Stimulated activated naive CD4-positive, alpha-beta T cell treated with Interleukin-2 at 50 U/mL for 16 hours (primary cell): Measurements from ENCODE around the gene RTF2.
A peak's percentile ranks its signal among the peaks of the same experiment; 100 is the strongest.

ENCODE experiments used
- DNase-seq: peaks from one replicate; lab custom pipeline; 2025; lab: John Stamatoyannopoulos, UW

RTF2 gene, protein sequence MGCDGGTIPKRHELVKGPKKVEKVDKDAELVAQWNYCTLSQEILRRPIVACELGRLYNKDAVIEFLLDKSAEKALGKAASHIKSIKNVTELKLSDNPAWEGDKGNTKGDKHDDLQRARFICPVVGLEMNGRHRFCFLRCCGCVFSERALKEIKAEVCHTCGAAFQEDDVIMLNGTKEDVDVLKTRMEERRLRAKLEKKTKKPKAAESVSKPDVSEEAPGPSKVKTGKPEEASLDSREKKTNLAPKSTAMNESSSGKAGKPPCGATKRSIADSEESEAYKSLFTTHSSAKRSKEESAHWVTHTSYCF

DNA sequence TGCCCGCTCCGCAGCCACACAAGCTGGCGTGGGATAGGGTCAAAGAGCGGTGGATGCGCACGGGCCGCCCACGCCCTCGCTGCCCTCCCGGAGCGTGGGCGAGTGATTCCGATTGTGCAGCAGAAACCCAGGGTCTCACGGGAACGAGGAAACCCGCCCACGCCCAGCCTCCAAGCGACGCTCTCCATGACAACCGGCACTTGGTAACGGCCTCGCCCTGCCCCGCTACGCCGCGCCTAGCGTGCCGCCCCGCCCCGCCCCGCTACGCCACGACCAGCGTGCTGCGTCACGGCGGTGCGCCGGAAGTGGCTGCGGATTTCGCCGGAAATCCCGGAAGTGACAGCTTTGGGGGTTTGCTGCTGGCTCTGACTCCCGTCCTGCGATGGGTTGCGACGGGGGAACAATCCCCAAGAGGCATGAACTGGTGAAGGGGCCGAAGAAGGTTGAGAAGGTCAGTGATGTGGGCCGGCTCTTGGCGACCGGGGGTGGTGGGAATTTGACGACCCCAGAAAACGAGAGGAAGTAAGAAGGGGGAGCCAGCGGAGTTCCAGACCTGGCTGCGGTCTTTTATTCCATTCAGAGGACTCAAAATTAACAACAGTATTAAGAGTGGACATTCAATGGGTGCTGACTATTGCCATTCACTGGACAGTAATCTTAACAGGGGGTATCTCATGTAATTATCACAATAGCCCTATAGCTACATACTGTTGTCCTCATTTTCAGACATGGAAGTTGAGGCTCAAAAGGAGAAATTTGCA lies at the start of gene RTF2:
TSS of gene RTF2 (plus strand) at position 312 of the 761 bp plus-strand sequence. CDS start at position 383, 71 bp downstream.
- peak; percentile 95 for DNase-seq

DNA sequence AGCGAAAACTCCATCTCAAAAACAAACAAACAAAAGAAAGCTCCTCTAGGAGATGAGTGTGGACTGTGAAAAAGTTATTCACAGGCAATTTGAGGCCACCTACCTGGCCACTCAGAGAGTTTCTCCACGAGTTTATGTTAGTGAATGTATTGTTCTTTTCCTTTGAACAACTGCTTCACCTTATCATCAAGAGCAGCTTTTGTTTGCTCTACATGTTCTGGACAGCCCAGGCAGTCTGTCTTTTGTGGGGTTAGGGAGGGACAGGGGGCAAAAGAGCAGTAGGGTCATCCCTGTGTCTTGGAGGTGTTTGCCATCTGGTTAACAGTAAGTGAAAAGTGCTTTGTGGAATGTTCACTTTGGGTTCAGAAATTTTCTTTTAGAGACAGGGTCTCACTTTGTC lies 48.4 kb upstream of the RTF2 start:
- no peak for DNase-seq

DNA sequence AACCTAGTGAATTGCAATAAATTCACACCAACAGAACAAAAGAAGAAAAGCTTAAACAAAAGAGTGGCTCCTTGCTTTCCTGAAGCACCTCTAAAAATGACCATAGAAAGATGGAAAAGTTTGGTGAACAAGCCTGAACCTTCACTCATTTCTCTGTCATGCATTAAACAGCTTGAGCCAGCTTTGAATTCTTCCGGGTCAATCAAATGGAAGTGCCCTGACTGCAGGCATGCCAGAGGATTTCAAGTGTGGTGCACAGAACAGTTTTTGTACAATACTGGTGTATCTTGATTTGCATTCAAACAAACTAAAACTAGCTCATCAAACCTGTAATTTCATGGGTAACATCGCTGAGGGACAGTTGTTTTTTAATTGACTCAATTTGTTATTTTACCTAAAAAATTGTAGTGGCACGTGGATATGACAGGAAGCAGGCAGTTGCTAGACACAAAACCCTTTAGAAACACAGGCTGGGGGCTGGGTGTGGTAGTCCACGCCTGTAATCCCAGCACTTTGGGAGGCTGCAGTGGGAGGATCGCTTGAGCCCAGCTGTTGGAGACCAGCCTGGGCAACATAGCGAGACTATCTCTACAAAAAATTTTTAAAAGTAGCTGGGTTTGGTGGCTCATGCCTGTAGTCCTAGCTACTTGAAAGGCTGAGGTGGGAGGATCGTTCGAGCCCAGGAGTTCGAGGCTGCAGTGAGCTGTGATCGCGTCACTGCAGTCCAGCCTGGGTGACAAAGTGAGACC lies 47.3 kb upstream of the RTF2 start:
- DNase-seq, result no peak

DNA sequence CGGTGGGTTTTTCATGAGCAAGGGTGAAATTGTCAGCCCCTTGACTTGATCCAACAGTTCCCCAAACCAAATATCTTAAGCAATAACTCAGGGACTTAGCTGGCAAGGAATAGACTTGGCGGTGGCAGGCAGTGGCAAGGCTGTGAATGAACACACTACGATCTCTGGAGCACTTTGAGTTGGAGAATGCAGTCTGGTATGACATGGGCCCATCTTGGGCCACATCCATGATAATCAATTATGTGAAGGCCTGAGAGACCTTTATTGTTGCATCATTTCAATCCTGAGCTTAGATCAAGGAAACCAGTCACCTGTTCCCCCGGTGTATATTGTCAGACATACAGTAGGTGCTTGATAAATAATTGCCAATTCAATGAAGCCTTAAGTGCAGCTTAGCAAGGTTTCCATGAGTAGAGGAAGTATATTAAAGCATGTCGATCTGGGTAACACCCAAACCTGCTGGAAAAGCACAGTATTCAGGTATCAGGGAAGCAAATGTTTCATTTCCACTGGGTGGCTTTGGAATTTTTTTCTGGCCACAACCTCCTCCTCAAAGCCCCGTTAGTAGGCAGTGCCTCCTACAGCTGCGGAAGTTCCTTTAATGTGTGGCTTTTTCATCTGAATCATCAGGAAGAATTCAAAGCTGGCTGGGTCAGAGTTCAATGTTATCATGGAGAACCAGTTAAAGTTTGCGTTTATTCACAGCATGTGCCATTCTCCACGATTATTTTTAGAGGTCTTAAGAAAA lies 46.2 kb upstream of the RTF2 start:
- DNase-seq, result no peak

DNA sequence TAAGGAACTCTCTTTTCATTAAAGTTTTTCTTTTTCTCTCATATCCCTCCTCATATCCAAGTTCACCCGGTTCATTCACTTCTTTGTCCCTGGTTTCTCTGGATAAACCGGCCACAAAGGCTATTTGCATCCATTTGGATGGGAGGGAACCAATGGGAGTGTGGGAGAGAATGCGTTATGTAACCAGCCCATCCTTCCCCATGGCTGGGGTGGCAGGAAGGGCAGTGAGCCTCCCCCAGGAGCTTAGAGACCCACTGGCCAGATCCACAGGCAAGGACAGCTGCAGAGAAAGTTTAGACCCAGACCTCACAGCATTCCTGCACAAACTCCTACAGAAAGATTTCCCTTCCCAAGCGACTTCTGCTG lies 45.6 kb upstream of the RTF2 start:
- no peak for DNase-seq

DNA sequence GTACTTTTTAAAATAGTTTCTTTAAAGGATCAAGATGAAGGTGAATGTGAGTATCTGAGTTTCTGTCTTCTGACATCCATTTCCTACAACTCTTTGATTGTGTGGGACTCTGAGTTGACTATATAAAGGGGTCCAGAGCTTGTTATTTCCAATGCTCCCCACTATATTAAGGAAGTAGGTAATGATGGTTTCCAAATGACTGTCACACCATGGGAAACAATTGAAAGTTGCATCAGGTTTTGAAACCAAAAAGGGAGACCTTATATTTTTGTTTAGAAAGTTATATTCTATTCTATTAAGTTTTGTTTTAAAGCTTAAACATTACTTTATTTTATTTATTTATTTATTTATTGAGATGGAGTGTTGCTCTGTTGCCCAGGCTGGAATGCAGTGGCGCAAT lies 45.2 kb upstream of the RTF2 start:
- no peak for DNase-seq

DNA sequence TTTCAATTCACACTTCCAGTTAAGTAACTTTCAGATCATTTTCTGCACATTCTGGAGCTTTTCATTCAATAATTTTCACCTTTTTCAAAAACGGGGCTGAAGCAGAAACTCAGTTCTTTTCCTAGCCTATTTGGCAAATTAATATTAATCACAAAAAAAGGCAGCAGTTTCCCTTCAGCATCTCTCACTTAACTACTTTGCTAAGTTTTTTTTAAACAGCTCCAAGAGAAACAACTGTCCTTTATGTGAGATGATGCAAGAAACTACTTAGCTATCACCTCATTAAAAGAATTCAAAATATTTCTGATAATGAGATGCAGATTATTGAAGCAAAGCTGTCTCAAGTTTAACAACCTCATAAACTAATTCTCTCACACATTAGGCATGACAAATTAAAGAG lies 44.5 kb upstream of the RTF2 start:
- no peak for DNase-seq

DNA sequence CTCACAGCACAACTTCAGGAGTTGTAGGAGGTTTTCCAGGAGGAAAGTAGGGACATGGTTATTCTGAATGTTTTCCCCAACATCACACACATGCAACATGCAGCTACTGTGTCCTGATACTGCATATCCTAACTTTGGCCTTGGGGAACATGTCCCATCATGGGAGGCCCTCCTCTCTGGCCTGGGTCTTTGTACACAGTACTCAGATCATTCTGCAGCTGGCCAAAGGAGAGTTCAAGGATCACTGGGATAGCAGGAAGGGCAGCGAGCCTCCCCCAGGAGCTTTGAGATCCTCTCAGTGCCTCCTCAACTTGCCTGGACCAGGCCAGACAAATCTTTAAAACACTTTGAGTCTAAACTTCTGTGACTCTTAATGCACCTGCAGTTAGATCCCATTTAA lies 43.5 kb upstream of the RTF2 start:
- DNase-seq, result no peak

DNA sequence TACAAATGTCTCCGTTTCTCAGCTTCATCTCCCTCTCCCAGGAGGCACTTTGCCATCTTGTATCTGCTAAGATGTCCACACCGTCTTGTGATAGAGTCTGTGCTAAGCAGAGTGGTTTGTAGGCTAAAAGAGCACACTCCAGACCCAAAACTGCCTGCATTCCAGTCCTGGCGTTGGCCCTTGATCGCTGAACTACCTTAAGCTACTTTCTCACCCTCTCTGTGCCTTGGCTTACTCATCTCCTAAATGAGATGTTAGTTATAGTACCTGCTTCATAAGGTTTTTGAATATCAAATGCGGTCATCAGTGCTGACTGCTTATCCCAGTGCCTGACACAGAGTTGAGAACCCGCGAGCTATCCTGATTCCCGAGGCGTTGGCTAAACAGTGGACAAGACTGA lies 42.4 kb upstream of the RTF2 start:
- DNase-seq, result no peak

DNA sequence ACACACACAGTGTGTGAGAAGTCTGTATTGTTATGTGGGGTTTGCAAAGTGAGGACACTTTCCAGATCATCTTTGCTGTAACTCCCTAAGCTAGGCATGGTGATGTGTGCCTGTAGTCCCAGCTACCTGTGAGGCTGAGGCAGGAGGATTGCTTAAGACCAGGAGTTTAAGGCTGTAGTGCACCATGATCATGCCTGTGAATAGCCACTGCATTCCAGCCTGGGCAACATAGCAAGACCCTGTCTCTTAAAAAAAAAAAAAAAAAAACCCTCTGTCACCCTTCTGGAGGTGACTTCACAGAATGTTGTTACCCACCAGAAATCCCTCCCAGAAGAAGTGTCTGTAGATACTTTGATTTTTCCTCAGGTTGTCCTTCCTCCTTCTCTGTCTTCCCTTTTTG lies 41.5 kb upstream of the RTF2 start:
- no peak for DNase-seq

DNA sequence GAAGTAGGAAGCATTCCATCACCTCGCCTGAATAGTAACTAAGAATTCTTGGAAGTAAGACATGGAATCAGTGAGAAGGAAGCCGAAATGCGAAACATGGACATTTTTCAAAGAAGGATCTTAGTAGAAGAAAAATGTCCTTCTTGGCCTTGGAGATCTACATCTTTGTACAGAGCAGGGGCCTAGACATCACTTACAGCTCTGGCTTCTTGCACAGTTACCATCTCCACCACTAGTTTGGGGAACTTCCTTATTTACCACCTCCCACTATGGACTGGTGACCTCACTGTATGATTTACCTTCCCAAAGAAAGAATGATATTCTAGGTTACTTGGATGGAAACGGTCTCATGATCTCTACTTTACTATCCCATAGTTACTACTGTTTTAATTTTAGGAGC lies 40.6 kb upstream of the RTF2 start:
- no peak for DNase-seq

DNA sequence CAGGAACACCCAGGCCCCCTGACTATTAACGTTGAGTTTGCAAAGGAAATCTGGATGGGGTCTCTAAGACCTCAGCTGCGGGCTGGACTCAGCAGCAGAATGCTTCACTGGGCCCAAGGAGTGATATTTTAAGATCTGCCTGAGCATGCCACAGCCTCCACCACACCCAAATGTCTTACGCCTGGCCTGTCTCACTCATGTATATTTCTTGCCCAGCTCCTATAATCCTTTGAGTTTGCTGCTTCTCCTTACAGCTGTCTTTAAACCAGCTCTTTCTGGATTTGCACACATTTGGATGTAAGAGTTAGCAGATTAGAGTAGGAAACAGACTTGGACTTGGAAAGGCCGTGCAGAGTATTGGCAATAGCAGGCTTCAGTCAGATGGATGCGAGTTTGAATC lies 40.0 kb upstream of the RTF2 start:
- no peak for DNase-seq

DNA sequence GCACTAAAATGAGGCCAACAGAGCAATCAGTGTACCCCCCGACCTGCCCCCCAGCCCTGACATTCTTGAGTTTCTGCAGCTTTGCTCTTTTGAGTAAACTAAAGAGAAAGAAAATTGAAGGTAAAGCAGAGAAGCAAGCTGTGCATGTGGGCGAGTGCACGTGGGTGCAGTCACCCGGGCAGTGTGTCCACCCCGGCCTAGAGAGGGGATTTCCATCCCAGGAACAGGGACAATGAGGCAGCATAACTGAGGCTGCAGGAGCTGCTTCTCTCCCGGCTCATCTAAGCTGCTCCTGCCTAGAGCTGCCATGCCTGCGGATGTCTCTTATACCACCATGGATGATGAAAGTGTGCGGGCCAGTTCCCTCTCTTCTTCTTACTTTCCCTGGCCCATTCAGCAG lies 39.5 kb upstream of the RTF2 start:
- DNase-seq, result no peak

DNA sequence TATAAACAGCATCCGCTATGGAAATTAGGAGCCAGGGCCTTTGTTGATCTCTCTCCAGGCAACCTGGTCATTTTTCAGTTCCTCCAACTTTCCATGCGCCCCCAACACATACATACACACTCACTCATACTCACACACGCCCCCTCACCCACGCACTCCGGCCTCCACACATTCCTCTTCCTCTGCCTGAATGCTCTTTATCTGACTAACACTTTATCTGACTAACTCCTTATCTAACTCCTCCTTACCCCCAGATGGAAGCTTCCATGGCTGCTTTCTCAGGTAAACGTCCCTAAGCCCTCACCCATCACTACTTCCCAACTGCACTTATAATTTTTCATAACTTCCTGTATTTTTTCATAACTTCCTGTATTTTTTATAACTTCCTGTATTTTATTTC lies 38.9 kb upstream of the RTF2 start:
- DNase-seq, result peak; percentile 63

DNA sequence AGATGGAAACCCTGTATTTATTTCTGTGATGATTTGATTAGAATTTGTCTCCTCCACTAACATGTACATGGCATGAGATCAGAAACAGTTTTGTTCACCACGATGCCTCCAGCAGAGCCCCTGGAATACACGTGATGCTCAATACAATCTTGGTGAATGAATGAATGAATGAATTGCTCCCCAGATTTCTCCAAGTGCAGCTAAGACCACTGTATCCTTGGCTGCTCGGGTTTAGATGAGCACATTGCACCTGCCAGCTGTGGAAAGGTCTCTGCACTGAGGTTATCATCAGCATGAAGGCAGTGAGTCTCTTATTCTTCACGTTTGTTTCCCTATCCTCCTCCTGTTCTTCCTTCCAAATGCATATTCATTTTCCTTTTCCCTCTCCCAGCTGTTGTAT lies 38.5 kb upstream of the RTF2 start:
- no peak for DNase-seq

DNA sequence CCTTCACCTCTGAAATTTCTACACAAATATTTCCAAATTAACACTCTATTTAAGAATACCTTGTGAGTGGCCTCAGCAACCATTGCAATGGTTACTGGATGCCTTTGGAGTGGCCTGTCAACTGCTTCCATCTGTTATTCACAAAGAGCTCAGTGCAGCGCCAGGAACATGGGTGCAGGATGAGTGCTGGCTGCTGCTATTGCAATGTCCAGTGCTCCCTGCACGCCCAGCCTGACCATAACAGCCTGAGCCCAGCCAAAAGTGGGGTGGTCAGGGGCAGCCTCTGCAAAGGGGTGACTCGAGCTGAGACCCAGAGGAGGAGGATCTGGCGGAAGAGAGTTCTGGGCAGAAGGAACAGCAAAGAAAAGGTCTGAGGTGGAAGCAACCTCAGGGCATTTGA lies 38.0 kb upstream of the RTF2 start:
- no peak for DNase-seq

DNA sequence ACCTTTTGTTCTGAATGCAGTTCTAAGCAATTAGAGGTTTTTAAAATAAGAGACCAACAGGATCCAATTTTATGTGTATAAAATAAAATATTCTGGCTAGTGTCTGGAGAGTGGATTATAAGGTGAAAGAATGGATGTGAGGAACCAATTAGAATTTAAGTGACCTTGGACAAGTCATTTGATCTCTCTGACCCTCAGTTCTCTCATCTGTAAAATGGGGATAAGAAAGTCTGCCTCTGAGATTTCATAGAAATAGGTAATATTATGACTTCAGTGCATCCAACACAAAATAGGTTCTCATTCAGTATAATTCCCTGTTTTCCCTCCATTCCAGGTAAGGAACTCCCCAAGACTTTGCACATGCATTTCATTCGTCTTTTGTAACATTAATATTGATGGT lies 37.5 kb upstream of the RTF2 start:
- DNase-seq, result no peak

DNA sequence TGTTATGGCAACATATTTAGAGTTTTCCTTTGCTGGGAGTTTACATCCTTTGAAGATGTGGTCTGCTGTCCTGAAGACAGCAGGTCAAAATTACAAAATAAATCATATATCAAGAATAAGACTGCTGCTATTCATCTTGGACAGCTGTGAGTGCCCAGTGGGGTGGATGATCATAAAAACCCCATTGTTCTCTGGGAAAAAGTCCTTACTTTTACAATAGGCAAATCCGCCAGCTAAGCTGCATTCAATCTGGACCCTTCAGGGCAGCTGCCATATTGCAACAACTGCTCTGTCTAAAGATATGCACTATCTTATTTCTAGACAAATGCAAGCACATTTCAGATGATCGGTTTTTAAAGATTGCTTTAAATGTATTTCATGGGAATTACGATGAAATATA lies 37.0 kb upstream of the RTF2 start:
- DNase-seq, result no peak

DNA sequence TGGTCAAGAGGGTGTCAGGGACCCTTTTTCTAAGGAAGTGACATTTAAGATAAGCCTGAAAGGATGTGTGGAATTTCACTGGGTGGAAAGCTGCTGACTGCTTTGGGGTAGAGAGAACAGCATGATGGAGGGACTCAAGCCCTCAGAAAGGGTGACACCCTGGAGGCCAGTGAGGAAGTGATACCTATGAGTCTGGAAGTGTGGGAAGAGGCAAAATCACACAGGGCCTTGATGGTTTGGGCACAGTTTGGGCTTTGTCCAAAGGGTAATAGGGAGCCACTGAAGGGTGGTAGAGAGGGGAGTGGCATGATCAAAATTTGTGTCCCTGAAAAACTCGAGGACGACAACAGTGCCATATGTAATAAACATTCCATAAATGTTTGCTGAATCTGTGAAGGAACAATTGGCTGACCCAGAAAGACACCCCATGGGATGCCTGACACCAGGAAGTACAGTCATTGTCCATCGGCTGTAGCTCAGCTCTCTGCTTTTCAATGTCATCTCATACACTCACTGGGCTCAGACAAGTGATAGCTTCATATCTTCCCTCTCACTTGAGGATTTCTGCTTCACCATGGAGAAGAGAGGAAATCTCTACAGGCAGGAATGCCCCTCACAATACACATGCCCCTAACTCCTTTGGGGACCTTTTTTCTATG lies 35.1 kb upstream of the RTF2 start:
- no peak for DNase-seq

DNA sequence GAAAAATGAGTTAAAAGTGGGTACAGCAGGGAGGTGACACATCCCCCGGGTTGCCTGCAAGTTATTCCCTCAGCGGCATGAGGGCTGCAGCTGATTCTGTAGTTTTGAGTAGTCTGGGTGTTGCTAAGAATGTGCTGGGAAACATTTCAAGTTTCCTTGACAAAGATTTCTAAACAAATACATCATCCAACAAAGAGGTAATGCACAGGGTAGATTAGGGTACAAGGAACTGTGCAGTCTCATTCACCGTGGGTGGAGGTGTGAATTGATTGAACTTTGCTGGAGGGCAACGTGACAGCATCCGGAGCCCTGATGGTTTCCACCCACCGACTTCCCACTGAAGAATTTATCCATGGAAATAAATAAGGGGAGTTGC lies 34.6 kb upstream of the RTF2 start:
- no peak for DNase-seq

DNA sequence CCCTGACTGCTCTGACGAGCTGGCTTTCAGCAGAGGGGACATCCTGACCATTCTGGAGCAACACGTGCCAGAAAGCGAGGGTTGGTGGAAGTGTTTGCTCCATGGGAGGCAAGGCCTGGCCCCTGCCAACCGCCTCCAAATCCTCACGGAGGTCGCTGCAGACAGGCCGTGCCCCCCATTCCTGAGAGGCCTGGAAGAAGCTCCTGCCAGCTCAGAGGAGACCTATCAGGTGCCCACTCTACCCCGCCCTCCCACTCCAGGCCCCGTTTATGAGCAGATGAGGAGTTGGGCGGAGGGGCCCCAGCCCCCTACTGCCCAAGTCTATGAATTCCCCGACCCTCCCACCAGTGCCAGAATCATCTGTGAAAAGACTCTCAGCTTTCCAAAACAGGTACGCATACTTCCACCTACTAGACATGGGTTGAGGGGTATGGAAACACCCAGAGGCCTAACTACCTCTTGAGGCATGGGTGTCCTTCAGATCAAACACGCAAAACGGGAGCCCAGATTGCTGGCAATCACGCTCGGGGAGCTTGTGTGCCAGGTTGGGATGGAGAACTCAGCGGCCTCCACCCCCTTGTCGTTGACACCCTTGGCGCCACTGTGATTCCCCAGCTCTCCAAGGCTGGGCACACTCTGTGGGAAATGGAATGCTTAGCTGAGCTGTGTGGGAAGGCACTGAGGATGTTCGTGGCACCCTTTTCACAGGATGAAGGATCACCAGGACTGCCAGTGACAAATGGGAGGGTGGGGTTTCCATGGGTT lies 31.0 kb upstream of the RTF2 start:
- DNase-seq, result no peak
